GM12874 (cell line): ENCODE results near the gene SNX3.

Source experiments
- TF ChIP-seq, protein P1 (sequence below): IDR thresholded peaks from 2 replicates; pipeline ENCODE4 v1.5.1; 2011; ENCODE audit warnings: low read depth, mild to moderate bottlenecking, control low read depth, low read length, moderate library complexity; ENCODE audit not compliant: insufficient read depth

Gene SNX3

GRCh38 chr6:108171291-108171917 lies 89.4 kb downstream of the SNX3 start:
- TF ChIP-seq, protein P1, sequence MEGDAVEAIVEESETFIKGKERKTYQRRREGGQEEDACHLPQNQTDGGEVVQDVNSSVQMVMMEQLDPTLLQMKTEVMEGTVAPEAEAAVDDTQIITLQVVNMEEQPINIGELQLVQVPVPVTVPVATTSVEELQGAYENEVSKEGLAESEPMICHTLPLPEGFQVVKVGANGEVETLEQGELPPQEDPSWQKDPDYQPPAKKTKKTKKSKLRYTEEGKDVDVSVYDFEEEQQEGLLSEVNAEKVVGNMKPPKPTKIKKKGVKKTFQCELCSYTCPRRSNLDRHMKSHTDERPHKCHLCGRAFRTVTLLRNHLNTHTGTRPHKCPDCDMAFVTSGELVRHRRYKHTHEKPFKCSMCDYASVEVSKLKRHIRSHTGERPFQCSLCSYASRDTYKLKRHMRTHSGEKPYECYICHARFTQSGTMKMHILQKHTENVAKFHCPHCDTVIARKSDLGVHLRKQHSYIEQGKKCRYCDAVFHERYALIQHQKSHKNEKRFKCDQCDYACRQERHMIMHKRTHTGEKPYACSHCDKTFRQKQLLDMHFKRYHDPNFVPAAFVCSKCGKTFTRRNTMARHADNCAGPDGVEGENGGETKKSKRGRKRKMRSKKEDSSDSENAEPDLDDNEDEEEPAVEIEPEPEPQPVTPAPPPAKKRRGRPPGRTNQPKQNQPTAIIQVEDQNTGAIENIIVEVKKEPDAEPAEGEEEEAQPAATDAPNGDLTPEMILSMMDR = no peak

DNA sequence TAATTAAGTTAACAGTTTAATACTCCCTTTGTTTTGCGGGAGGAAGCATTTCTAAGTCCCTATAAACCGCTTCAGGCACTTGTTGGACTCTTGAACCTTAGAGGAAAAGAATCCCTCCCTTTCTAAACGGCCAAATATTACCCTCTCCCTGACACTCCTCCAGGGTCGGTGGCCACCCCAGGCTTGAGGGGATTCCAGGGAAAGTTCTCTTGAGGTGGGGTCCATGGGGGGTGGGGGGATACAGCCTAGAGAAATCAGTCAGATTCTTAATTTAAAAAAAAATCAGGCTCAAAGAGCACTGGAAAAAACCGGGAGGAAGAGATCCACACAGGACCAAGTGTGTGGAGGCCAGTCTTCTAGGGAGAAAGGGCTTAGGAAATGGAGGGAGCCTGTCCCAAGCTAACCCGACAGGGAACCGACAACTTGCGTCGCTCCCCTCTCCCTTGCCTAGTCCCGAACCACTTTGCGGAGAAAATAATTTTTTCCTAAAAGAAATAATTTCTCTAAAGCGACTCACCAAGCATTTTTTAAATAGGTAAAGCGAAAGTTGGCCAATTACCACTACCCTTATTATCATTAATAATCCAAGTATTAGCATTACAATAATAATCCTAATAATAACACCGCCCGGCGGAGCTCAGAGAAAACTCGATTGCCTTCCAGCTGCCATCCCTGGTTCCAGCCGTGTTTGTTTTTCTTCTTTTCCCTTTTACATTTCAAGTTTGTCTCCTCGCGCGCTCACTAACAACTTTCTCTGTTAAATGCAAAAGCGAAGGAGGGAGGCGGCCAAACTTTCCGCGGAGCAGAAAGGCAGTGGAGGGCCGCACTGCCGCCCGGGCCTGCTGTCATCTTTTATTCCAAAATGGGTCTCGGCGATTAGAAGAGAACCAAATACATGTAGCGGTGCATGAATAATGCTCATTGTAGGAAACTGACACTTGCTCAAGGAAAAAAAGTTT lies 90.2 kb downstream of the SNX3 start:
- TF ChIP-seq, protein P1 = no peak

DNA sequence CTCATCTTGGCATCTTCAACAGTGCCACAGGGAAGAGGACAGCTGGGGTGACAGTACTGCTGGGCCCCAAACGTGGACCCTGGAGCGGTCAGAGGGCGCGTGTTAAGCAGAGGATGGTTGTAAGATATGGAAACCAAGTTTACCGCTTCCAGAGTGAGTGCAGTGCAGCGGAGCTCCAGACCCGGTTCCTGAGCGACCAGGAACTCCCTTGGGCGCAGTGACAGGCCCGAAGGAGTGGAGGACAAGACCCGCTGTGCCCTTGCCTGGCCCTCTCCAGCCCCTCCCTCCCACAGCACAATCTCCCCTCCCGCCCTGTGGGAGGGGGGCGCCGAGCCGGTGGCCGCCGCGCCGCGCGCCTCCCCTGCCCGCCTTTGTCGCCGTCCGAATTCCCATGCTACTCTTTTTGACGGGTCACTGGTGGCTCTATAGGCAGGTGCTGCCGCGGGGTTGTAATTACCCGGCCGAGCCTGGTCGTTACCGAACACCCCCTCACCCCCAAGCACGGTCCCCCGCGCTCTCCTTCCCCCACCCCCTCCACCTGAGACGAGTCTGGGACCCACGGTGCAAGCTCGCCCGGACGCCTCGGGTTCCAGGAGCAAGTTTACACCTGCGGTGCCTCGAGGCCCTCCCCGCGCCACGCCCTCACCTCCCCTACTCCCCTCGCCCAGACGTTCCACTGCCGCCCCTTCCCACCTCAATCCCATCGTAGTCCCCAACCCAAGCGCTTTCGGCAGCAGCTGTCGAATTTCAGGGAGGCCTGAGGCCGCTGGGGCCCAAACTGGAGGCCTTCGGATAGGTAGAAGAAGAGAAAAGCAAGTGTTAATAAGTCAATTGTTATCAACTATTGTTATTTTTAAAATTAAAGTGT lies 91.1 kb downstream of the SNX3 start:
- TF ChIP-seq, protein P1 = no peak

DNA sequence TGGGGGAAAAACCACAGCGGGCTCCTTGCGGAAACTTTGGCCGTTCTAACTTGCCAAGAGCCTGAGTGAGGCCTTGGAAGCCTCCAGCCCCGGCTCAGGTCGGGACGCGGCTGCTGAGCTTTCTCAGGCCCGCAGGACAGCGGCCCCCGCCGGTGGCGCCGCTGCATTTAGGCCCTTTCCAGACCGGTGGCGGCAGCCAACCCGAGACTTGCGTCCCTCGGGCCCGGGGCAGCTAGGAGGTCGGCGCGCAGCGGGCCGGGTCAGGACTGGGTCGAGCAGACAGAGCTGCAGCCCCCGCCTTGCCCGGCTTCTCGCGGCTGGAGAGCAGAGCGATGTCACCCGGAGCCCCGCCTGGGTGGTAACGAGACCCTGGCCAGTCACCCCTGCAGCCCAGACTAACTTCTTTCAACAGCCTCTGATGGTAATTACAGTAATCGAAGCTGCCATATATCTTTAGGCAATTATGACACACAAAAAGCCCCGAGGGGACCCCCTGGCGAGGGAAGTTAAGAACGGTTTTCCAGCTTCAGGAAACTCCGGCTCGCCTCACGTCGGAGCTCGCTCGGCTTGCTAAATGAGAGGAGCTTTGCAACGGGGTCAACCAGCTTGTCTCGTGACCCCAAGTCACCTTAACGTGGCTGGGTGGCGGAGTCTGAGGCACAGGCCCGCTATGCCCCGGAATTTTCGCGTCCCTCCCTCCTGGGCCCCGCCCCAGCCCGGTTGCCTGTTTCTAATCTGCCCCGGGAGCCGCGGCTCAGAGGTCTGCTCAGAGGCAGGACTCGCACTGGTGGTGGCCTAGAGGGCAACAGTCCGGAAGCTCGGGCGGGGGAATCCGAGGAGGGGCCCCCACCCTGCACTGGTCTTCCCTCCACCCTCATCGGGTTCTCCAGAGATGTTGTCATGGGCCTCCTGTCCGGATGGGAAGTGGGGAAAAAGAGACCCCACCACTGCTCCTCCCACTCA lies 92.1 kb downstream of the SNX3 start:
- TF ChIP-seq, protein P1 = peak; percentile 30; the same call in 1 of the 2 replicates

DNA sequence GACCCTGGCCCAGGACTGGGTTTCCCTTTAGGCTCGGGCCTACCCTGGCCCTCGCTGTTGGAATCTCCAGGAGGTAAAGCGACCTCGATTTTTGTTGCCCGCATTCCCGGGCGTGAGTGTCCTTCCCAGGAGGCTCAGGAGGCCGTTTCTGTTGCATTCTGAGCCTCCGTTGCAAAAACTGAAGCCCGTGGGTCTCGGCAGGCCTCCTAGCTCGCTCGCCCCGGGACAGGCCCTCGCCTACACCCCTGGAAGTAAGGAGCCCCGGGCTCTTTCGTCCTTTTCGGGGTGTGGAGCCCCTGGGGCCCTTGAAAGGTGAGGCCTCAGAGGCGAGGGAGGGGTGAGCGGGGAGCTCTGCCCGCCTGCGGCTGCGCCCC lies 92.8 kb downstream of the SNX3 start:
- TF ChIP-seq, protein P1 = no peak

GRCh38 chr6:108167449-108168089 lies 93.3 kb downstream of the SNX3 start:
- TF ChIP-seq, protein P1 = no peak
